ENCODE results near the gene PLD1.

DNA sequence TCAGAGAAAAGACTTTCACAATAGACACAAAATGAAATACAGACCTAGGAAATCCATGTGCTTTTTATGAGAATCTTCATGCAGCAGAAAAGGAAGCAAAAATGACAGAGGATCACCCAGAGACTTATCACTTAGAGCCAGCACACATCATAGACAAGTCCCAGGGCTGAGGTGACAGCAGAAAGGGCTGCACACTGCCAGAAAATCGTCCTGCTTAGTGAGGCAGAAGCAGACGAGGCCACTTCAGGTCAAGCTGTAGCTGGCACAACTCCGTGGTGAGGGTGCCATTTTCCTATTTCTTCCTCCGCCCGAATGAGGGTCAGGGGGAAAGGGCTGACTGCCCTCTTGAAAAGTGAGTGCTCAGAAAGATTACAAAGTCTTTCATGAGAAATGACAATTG, 254.1 kb downstream of the PLD1 start:
- TF ChIP-seq YY1 (IDR thresholded peaks at IDR 0.05) (no peak), CTCF (IDR thresholded peaks at IDR 0.05; ENCODE audit: low read depth, low read length, missing input control) (no peak), EGR1 (IDR thresholded peaks at IDR 0.05; ENCODE audit: low read depth in 2 of 2) (no peak), RAD21 (IDR thresholded peaks at IDR 0.05) (no peak), SP1 (IDR thresholded peaks at IDR 0.05) (no peak), MAX (IDR thresholded peaks at IDR 0.05) (no peak), TAF1 (conservative IDR thresholded peaks at IDR 0.05) (no peak), RXRA (IDR thresholded peaks at IDR 0.05) (no peak), JUND (IDR thresholded peaks at IDR 0.05) (no peak), FOXA1 (IDR thresholded peaks at IDR 0.05) (no peak), GABPA (IDR thresholded peaks at IDR 0.05 in 1 of 2, conservative IDR thresholded peaks at IDR 0.05 in 1 of 2) (no peak), REST (IDR thresholded peaks at IDR 0.05) (no peak)
- TF ChIP-seq, protein P1, sequence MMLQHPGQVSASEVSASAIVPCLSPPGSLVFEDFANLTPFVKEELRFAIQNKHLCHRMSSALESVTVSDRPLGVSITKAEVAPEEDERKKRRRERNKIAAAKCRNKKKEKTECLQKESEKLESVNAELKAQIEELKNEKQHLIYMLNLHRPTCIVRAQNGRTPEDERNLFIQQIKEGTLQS (IDR thresholded peaks at IDR 0.05): no peak
- TF ChIP-seq, protein P2, sequence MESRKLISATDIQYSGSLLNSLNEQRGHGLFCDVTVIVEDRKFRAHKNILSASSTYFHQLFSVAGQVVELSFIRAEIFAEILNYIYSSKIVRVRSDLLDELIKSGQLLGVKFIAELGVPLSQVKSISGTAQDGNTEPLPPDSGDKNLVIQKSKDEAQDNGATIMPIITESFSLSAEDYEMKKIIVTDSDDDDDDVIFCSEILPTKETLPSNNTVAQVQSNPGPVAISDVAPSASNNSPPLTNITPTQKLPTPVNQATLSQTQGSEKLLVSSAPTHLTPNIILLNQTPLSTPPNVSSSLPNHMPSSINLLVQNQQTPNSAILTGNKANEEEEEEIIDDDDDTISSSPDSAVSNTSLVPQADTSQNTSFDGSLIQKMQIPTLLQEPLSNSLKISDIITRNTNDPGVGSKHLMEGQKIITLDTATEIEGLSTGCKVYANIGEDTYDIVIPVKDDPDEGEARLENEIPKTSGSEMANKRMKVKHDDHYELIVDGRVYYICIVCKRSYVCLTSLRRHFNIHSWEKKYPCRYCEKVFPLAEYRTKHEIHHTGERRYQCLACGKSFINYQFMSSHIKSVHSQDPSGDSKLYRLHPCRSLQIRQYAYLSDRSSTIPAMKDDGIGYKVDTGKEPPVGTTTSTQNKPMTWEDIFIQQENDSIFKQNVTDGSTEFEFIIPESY (IDR thresholded peaks at IDR 0.05): no peak
